ENCODE measurements around the gene FXN.
"Not testable (repeated sequence)": the region's sequence is repeated elsewhere in the genome, so short reads cannot be mapped to it uniquely, and the experiment has no call there.

The FXN gene

DNA sequence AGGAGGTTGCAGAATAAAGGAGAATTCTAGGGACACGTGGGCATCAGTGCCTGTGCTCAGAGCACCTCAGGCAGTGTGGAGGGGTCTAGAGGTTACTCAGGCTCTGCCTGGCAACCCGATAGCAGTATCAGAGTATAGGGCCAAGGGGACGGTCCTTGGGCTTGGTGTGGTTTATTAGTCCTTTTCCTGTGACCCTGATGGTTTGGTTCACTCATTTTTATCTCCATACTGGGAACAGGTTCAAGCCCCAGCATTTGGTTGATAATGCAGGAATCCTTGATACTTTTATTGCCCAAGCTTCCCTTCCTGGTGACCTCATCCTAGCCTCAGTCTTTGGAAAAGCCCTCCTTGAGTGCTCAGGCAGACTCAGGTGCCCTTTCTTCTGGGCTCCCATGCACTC lies 35.5 kb downstream of the FXN start:
- DNase-seq = no peak

DNA sequence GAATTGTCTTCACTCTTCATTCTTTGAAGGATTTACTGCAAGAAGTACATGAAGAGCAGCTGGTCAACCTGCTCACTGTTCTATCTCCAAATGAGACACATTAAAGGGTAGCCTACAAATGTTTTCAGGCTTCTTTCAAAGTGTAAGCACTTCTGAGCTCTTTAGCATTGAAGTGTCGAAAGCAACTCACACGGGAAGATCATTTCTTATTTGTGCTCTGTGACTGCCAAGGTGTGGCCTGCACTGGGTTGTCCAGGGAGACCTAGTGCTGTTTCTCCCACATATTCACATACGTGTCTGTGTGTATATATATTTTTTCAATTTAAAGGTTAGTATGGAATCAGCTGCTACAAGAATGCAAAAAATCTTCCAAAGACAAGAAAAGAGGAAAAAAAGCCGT lies 37.6 kb downstream of the FXN start:
- no peak for DNase-seq

- DNase-seq = no peak
Measured at GRCh38 chr9:69074801-69075200, 39.2 kb downstream of the FXN start.

DNA sequence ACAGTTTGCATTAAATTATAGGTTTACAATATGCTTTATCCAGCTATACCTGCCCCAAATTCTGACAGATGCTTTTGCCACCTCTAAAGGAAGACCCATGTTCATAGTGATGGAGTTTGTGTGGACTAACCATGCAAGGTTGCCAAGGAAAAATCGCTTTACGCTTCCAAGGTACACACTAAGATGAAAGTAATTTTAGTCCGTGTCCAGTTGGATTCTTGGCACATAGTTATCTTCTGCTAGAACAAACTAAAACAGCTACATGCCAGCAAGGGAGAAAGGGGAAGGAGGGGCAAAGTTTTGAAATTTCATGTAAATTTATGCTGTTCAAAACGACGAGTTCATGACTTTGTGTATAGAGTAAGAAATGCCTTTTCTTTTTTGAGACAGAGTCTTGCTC lies 41.0 kb downstream of the FXN start:
- DNase-seq = no peak

- DNase-seq = no peak
Measured at GRCh38 chr9:69078069-69078468, 42.5 kb downstream of the FXN start.

DNA sequence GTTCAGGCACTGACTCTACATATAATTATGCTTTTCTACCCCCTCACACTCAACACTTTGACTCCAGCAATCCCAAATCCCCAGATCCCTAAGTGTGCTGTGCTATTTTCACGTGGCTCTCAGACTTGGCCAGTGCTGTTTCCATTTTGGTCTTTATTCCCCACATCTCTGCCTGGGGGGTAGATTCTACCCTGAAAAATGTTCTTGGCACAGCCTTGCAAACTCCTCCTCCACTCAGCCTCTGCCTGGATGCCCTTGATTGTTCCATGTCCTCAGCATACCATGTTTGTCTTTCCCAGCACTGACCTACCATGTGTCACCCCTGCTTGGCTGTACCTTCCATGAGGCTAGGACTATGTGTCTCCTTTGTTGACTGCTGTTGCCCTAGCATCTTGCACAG lies 43.0 kb downstream of the FXN start:
- no peak for DNase-seq

- no peak for DNase-seq
Measured at GRCh38 chr9:69079186-69079585, 43.6 kb downstream of the FXN start.

DNA sequence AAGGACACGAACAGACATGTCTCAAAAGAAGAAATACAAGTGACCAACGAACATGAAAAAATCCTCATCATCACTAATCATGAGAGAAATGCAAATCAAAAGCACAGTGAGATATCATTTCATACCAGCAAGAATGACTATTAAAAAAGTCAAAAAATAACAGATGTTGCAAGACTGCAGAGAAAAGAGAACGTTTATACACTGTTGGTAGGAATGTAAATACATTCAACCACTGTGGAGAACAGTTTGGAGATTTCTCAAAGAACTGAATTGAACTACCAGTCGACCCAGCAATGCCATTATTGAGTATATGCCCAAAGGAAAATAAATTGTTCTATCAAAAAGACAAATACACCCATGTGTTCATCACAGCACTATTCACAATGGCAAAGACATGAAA lies 45.7 kb downstream of the FXN start:
- DNase-seq = no peak

GRCh38 chr9:69083321-69083720 lies 47.8 kb downstream of the FXN start:
- no peak for DNase-seq

GRCh38 chr9:69085569-69086283 lies 50.2 kb downstream of the FXN start:
- DNase-seq = no peak

DNA sequence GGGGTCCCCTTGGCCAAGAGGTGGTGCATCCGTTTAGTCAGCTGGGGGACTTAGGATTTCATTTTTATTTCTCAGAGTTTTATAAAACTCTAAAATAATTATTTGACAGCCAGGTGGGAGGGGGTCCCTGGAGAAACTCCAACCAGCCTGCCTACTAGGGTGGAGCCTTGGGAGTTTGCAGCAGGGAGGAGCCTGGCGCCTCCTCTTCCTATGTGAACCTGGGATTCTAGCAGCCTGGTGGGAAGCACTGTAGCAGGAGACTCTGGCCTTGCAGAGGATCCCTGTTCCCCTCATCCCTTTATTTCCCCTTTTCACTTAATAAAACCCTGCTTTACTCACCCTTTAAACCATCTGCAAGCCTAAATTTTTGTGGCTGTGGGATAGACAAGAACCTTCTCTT lies 50.8 kb downstream of the FXN start:
- no peak for DNase-seq

DNA sequence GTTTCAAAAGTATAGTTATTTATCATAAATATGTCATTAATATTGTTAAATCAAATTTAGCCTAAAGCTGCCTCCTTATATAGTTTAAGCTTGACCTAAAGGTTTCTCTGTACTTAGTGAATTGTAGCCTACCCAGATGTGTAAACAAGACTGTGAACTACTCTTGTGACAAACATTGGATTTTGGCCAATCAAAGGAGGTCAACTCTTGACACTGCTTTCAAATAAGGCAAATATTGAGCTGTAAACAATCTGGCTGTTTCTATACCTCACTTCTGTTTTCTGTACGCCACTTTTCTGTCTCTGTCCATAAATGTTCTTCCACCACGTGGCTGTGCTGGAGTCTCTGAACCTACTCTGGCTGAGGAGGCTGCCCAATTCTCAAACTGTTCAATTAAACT lies 51.2 kb downstream of the FXN start:
- no peak for DNase-seq

DNA sequence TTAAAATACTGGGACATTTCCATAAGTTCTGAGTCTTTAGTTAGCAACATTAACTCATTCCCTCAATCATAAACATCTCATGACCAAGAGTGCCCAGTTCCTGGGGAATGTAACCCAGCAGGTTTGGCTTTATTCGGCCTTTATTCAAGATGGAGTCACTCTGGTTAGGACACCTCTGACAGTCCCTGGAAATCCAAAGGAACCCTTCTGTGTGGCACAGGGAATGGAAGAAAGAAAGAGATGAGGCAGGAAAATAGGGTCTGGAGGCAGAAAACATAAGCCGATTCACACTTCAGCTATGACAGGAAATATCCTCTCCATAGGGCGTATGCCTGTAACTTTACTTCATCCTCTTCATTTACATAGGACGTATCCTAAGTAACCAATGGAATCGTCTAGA lies 53.5 kb downstream of the FXN start:
- no peak for DNase-seq

GRCh38 chr9:69089491-69089890 lies 53.9 kb downstream of the FXN start:
- peak; percentile 2 for DNase-seq

DNA sequence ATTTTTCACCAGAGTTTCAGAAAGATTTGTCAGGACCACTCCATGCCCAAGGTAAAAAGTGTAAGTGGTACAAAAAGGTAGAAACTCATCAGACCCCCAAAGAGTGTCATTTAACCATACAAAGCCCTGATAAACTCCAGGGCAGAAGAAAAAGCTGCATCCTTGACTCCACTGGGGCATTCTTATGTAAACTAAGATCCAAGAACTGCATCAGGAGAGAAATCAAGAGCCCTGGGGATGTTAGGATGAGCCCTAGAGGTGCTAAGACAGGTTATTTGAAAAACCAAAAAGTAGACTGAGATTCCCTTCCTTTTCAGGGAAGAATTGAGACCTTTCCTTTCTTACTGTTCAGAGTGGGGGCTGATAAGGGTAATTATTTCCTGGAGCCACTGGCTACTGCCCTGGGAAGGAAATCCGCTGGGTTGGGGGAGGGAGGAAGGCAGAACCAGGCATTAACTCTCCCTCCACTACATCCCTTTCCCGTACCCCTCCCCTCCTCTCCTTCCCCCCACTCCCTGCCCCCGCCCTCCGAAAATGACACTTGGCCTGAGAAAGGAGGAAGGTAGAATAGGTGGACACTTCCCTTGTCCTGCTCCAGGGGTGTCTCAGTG lies 54.7 kb downstream of the FXN start:
- DNase-seq = no peak

DNA sequence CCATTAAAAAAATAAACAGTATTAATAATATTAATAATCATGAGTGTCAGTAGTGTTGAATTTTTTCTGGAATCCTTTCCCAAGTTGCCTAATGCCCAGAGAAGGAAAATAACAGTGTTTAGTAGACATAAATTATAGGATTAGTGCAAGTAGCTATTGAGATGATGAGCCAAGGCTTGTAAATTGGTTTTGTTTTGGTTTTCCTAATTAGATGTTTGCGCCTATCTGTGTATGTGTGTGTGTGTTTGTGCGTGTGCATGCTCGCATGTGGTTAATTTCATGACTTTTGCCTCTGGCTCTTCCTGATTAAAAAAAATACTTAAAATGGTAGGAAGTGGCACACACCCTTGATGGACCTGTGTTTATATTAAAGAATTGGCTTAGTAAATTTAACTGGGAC lies 55.4 kb downstream of the FXN start:
- no peak for DNase-seq

GRCh38 chr9:69093471-69094103 lies 58.0 kb downstream of the FXN start:
- no peak for DNase-seq

GRCh38 chr9:69094361-69095135 lies 59.0 kb downstream of the FXN start:
- not testable (repeated sequence) for DNase-seq

GRCh38 chr9:69097064-69097463 lies 61.5 kb downstream of the FXN start:
- no peak for DNase-seq

DNA sequence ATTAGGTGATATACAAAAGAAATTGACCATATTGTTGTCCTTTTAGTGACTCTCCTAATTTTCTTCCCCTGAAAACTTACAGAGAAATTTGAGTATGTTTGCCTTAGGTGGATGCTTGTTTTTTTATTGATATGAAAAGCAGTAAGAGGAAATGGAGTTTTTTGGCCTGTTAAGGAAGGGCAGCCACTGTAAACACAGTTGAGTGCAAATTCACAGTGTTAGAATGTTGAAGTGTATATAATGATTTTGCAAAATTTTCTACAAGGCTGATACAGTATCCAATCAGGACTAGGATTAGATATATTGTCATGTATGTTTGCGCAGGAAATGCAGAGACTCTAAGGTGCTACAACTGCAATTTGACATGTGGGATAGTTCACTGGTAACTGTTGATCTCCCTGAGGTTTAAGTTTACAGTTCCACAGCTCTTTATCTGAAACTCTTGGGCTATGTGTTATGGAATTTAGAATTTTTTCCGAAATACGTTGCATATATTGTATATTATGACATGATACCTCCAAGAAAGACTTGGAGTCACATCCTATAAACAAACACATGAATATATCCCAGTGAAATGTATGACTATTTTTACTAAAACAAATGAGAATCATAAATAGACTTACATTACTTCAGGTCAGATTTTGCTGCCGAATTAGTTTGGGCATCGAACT lies 62.5 kb downstream of the FXN start:
- DNase-seq = no peak

- not testable (repeated sequence) for DNase-seq
Measured at GRCh38 chr9:69103348-69103996, 67.9 kb downstream of the FXN start.

GRCh38 chr9:69104830-69105527 lies 69.4 kb downstream of the FXN start:
- no peak for DNase-seq
